ENCODE data around the gene NME7. TPM values are rescaled to one million over a fixed set of nuclear protein-coding genes. Genes with fewer than 3 reads are reported as not detected.

Gene NME7
- total RNA-seq, 1 experiment from 2014 or later: 13.2 TPM

- no peak overlapping the region for H3K18ac ChIP-seq (ENCODE audit: insufficient read length, low read depth, low read length)
- no CpG with 5 or more reads among the region's 4 CpGs for WGBS (ENCODE audit: extremely low coverage, insufficient read length, low lambda C conversion rate)
- no peak overlapping the region for H3K14ac ChIP-seq (ENCODE audit: insufficient read depth, low read length)
- H3K27ac ChIP-seq (ENCODE audit: insufficient read length, low read depth, low read length): no peak overlapping the region
- no peak overlapping the region for H3K4ac ChIP-seq (ENCODE audit: low read depth, low read length)
- H3K4me2 ChIP-seq (ENCODE audit: insufficient read depth, insufficient read length, low read length): no peak overlapping the region
- no peak for TF ChIP-seq CTCF (conservative IDR thresholded peaks at IDR 0.05)
- H3K4me1 ChIP-seq (ENCODE audit: insufficient read depth, low read length): no peaks in the 10 kb centered on the region
- H4K8ac ChIP-seq (replicated peaks; ENCODE audit: insufficient read length, low read depth, low read length): no peak overlapping the region
- H2BK120ac ChIP-seq (ENCODE audit: low read depth, low read length, poor library complexity, severe bottlenecking): no peak overlapping the region
- H3K27me3 ChIP-seq (ENCODE audit: insufficient read depth, low read length): no peaks in the 10 kb centered on the region
- H3K27ac Mint-ChIP-seq: no peak overlapping the region
- DNase-seq: no peak
- no peaks in the 10 kb centered on the region for H3K79me2 ChIP-seq (ENCODE audit: insufficient read depth, low read length)
- no peak overlapping the region for H3K56ac ChIP-seq (ENCODE audit: insufficient read length, low read depth, low read length)
- H2AK5ac ChIP-seq (ENCODE audit: insufficient read length, low read length): no peak overlapping the region
- no peak overlapping the region for H3T11ph ChIP-seq (ENCODE audit: low read length)
- no peak overlapping the region for H4K91ac ChIP-seq (ENCODE audit: insufficient read length, low read depth, low read length)
- H2BK15ac ChIP-seq (ENCODE audit: low read depth, low read length): no peak overlapping the region
- H3K4me1 Mint-ChIP-seq: peaks cover 4 to 6% of the 10 kb centered on the region in 2 experiments
- H3K4me3 Mint-ChIP-seq: no peak overlapping the region
- H2BK5ac ChIP-seq (ENCODE audit: insufficient read length, low read length): no peak overlapping the region
- no peaks in the 10 kb centered on the region for H3K23me2 ChIP-seq (ENCODE audit: insufficient read length, low read depth, low read length, poor library complexity, severe bottlenecking)
- H3K9ac ChIP-seq (ENCODE audit: extremely low read depth, insufficient read length, low read length): no peak overlapping the region
- H3K79me1 ChIP-seq (ENCODE audit: insufficient read depth, low read depth, low read length, poor library complexity, severe bottlenecking): no peaks in the 10 kb centered on the region
- H2BK20ac ChIP-seq (ENCODE audit: low read depth, low read length, poor library complexity, severe bottlenecking): no peak overlapping the region
- no peaks in the 10 kb centered on the region for H3K36me3 Mint-ChIP-seq (ENCODE audit: insufficient read depth in 1 of 3, low read depth in 3 of 3)
- no peaks in the 10 kb centered on the region for H4K20me1 ChIP-seq (ENCODE audit: control insufficient read depth, insufficient read depth, insufficient read length)
- H3K9me3 Mint-ChIP-seq: no peaks in the 10 kb centered on the region
- H3K27me3 Mint-ChIP-seq (ENCODE audit: low read depth): no peaks in the 10 kb centered on the region
- no peak overlapping the region for H2AFZ ChIP-seq (ENCODE audit: low read length)
- H4K5ac ChIP-seq (ENCODE audit: insufficient read length, low read depth, low read length): no peak overlapping the region
- H2BK12ac ChIP-seq (ENCODE audit: insufficient read length, low read depth, low read length): no peak overlapping the region
- no peak overlapping the region for H3K23ac ChIP-seq (ENCODE audit: insufficient read length, low read depth, low read length)
- no peaks in the 10 kb centered on the region for H3K9me3 ChIP-seq (ENCODE audit: control insufficient read depth, low read depth, low read length)
Measured at GRCh38 chr1:169094897-169095569, 272.6 kb downstream of the NME7 start.

Data from H9 (cell line).